OCI-LY3 (cell line): Measurements from ENCODE around the gene ASCL5.

ENCODE experiments used
- H2AFZ ChIP-seq: fragments of 200-600, 300-600 bp; shearing (Covaris generic); 2 replicates; pipeline ENCODE4 v1.6.0; 2014; ENCODE audit warnings: antibody characterized with exemption, low read depth, low read length
- H3K27ac ChIP-seq: fragments of 200-600, 300-600 bp; sonication (generic); 2 replicates; pipeline ENCODE4 v1.5.1; 2014; ENCODE audit warnings: mild to moderate bottlenecking, low read length, moderate library complexity, mixed read lengths
- H3K27me3 ChIP-seq: fragments of 200-600, 300-600 bp; sonication (generic); 2 replicates; pipeline ENCODE4 v1.6.1; 2014; ENCODE audit warnings: low read depth, low read length, mixed read lengths
- H3K36me3 ChIP-seq: fragments of 200-600, 300-600 bp; sonication (generic); replicated peaks from 2 replicates; pipeline ENCODE3; 2014; ENCODE audit warnings: low read depth, low read length, mixed read lengths
- H3K4me1 ChIP-seq: fragments of 300-600, 200-600 bp; sonication (generic); 2 replicates; pipeline ENCODE4 v1.6.1; 2014; ENCODE audit warnings: low read length, mixed read lengths
- H3K4me2 ChIP-seq: fragments of 200-600, 300-600 bp; sonication (generic); 2 replicates; pipeline ENCODE4 v1.6.1; 2014; ENCODE audit warnings: low read length, mixed read lengths
- H3K4me3 ChIP-seq: fragments of 300-600, 200-600 bp; sonication (generic); 2 replicates; pipeline ENCODE4 v1.5.1; 2014; ENCODE audit warnings: antibody characterized with exemption, mild to moderate bottlenecking, low read length, moderate library complexity
- H3K79me2 ChIP-seq: fragments of 300-600, 200-600 bp; shearing (Covaris generic); 2 replicates; pipeline ENCODE4 v1.6.1; 2014; ENCODE audit warnings: mild to moderate bottlenecking, low read length, mixed read lengths
- H3K9ac ChIP-seq: fragments of 300-600, 200-600 bp; shearing (Covaris generic); 2 replicates; pipeline ENCODE4 v1.6.0; 2014; ENCODE audit warnings: mild to moderate bottlenecking, low read length, moderate library complexity
- H3K9me3 ChIP-seq: fragments of 200-600, 300-600 bp; shearing (Covaris generic); 2 replicates; pipeline ENCODE4 v1.6.1; 2014; ENCODE audit warnings: low read length, mixed read lengths; ENCODE audit not compliant: insufficient read depth
- H4K20me1 ChIP-seq: fragments of 200-600, 300-600 bp; sonication (generic); 2 replicates; pipeline ENCODE4 v1.6.1; 2016; ENCODE audit warnings: low read length, mixed read lengths; ENCODE audit not compliant: insufficient read depth
- EZH2phosphoT487 ChIP-seq: fragments of 200-600 bp; shearing (Covaris generic); IDR thresholded peaks from 2 replicates; pipeline ENCODE4 v1.6.1; 2018; ENCODE audit warnings: antibody characterized with exemption, mixed run types, low read depth
- TF ChIP-seq, protein P1 (sequence below): fragments of 200-600, 300-600 bp; sonication (generic); IDR thresholded peaks from 2 replicates; pipeline ENCODE4 v1.5.1; 2014; ENCODE audit warnings: antibody characterized with exemption, low read length, low read depth

The ASCL5 gene

DNA sequence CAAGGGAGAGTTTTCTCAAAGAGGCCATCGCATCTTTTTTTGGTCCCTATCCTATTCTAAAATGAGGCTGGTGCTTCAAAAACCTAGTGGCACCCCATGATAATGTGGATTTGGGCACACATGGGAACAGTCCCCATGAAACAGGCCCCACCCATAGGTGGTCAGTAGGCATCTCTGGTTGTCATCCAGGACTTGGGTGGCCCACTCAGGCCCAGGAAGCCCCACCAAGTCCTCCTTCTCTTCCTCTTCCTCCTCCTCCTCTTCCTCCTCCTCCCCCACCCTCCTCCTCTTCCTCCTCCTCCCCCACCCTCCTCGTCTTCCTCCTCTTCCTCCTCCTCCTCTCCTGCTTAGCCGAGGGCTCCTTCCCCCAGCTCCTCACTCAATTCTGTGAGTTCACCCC, 15.3 kb downstream of the ASCL5 start:
- 0 out of 2 replicates have a peak, but pooled peaks cover 6% of the 10 kb centered on the region for H3K27me3 ChIP-seq
- H3K27ac ChIP-seq = no peak overlapping the region
- H3K9ac ChIP-seq = no peak overlapping the region
- H3K4me1 ChIP-seq = peaks cover 4% of the 10 kb centered on the region
- H3K79me2 ChIP-seq = no peaks in the 10 kb centered on the region
- TF ChIP-seq EZH2phosphoT487 = no peak
- TF ChIP-seq, protein P1, sequence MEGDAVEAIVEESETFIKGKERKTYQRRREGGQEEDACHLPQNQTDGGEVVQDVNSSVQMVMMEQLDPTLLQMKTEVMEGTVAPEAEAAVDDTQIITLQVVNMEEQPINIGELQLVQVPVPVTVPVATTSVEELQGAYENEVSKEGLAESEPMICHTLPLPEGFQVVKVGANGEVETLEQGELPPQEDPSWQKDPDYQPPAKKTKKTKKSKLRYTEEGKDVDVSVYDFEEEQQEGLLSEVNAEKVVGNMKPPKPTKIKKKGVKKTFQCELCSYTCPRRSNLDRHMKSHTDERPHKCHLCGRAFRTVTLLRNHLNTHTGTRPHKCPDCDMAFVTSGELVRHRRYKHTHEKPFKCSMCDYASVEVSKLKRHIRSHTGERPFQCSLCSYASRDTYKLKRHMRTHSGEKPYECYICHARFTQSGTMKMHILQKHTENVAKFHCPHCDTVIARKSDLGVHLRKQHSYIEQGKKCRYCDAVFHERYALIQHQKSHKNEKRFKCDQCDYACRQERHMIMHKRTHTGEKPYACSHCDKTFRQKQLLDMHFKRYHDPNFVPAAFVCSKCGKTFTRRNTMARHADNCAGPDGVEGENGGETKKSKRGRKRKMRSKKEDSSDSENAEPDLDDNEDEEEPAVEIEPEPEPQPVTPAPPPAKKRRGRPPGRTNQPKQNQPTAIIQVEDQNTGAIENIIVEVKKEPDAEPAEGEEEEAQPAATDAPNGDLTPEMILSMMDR = no peak
- no peak overlapping the region for H2AFZ ChIP-seq
- no peaks in the 10 kb centered on the region for H3K9me3 ChIP-seq
- no peak overlapping the region for H3K4me3 ChIP-seq
- H3K36me3 ChIP-seq = no peaks in the 10 kb centered on the region
- no peaks in the 10 kb centered on the region for H4K20me1 ChIP-seq
- no peak overlapping the region for H3K4me2 ChIP-seq

- Histone ChIP-seq H4K20me1 (no peaks in the 10 kb centered on the region), H2AFZ (no peak overlapping the region), H3K4me1 (peaks cover 4% of the 10 kb centered on the region), H3K9me3 (no peaks in the 10 kb centered on the region), H3K4me2 (no peak overlapping the region), H3K79me2 (no peaks in the 10 kb centered on the region), H3K27me3 (0 out of 2 replicates have a peak, but pooled peaks cover 6% of the 10 kb centered on the region), H3K27ac (no peak overlapping the region), H3K4me3 (no peak overlapping the region), H3K9ac (no peak overlapping the region), H3K36me3 (no peaks in the 10 kb centered on the region)
- TF ChIP-seq, protein P1 = no peak
- TF ChIP-seq EZH2phosphoT487 = no peak
These were observed 15.8 kb downstream of the ASCL5 start for GRCh38 chr1:201111156-201111555.

DNA sequence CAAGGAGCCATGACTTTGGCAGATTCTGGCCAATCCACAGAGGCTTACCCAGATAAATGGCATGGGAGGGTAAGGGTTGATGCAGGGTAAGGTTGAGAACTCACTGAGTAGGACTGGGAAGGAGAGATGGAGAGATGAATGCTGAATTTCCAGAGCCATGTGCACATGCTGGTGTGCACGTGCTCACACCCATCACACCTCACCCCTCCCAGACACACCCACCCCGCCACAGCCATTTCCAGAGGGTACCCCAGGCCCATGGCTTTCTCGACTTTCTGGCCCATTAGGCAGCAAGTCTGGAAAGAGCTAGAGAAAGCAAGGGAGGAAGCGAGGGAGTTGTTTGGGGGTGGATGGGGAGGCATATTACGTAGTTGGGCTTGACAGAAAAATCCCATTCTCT, 16.4 kb downstream of the ASCL5 start:
- Histone ChIP-seq H3K27me3 (0 out of 2 replicates have a peak, but pooled peaks cover 6% of the 10 kb centered on the region), H3K9me3 (no peaks in the 10 kb centered on the region), H2AFZ (no peak overlapping the region), H3K27ac (no peak overlapping the region), H4K20me1 (no peaks in the 10 kb centered on the region), H3K4me1 (peaks cover 4% of the 10 kb centered on the region), H3K79me2 (no peaks in the 10 kb centered on the region), H3K9ac (no peak overlapping the region), H3K4me3 (no peak overlapping the region), H3K36me3 (no peaks in the 10 kb centered on the region), H3K4me2 (no peak overlapping the region)
- TF ChIP-seq, protein P1 = no peak
- no peak for TF ChIP-seq EZH2phosphoT487

DNA sequence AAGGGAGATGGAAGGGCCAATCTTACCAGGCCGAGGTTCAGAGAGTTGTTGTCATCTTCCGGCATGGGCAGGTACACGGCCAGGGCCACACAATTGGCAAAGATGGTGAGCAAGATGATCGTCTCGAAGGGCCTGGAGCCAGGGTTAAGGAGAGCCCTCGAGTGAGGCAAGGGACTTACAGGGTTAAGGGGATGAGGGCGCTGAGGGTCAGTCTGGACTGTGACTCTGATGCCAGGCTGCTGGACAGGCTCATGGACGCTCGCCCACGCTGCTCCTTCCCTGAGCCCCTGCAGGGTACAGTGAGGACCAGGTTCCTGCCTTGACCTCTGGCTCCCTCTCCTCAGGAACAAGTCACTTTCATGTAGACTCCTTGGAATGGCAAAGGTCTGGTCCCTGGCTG, 16.8 kb downstream of the ASCL5 start:
- no peak overlapping the region for H3K27ac ChIP-seq
- no peak for TF ChIP-seq EZH2phosphoT487
- TF ChIP-seq, protein P1 = no peak

More for the DNA sequence above, 16.8 kb downstream of the ASCL5 start:
- Histone ChIP-seq H4K20me1 (no peaks in the 10 kb centered on the region), H3K4me2 (no peak overlapping the region), H3K36me3 (no peaks in the 10 kb centered on the region), H3K9me3 (no peaks in the 10 kb centered on the region), H2AFZ (no peak overlapping the region), H3K4me3 (no peak overlapping the region), H3K27me3 (0 out of 2 replicates have a peak, but pooled peaks cover 6% of the 10 kb centered on the region), H3K79me2 (no peaks in the 10 kb centered on the region), H3K9ac (no peak overlapping the region), H3K4me1 (peaks cover 4% of the 10 kb centered on the region)
